ENCODE results near the gene MAP2K5.

The MAP2K5 gene

DNA sequence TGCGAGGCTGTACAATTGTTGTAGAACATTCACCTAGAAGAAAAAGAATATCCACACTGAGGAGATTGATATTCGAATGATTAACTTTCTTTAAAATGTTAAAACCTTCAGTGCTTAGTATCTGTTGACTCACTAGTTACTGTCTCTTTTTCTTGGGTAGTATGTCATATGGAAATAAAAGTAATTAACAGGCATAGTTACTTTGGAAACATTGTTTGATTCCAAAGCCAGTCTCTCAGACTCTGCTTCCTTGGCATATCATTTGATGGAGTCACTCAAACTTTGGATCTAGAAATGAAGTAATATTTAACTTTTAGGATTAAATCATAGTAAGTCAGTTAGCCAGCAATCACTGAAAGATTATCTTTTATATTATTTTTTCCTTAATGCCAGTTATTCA is 63.4 kb downstream of the MAP2K5 start:
- Histone ChIP-seq H3K9ac (ENCODE audit: low read depth, low read length, poor library complexity, severe bottlenecking) (no peak overlapping the region), H3K27me3 (ENCODE audit: insufficient read depth, low read length, poor library complexity, severe bottlenecking) (no peaks in the 10 kb centered on the region), H3K4me2 (ENCODE audit: low read depth, low read length, poor library complexity, severe bottlenecking) (no peak overlapping the region), H3K79me2 (ENCODE audit: insufficient read depth, low read length) (no peaks in the 10 kb centered on the region), H3K36me3 (ENCODE audit: insufficient read depth, low read length) (peaks cover 24% of the 10 kb centered on the region; the same call in 1 of the 2 replicates), H3K4me1 (ENCODE audit: insufficient read depth, low read length, poor library complexity, severe bottlenecking) (no peaks in the 10 kb centered on the region), H3K9me2 (replicated peaks; ENCODE audit: low read depth, low read length) (no peaks in the 10 kb centered on the region), H3K9me3 (ENCODE audit: insufficient read depth, low read depth, low read length) (no peaks in the 10 kb centered on the region), H4K20me1 (ENCODE audit: insufficient read depth, low read length, poor library complexity, severe bottlenecking) (no peaks in the 10 kb centered on the region), H3F3A (ENCODE audit: low read depth) (no peaks in the 10 kb centered on the region), H3K4me3 (ENCODE audit: low read length, poor library complexity, severe bottlenecking) (no peak overlapping the region), H2AFZ (ENCODE audit: low read length) (no peak overlapping the region)
- no peak for TF ChIP-seq EZH2phosphoT487 (IDR thresholded peaks at IDR 0.05; ENCODE audit: borderline replicate concordance)
- TF ChIP-seq, protein P1, sequence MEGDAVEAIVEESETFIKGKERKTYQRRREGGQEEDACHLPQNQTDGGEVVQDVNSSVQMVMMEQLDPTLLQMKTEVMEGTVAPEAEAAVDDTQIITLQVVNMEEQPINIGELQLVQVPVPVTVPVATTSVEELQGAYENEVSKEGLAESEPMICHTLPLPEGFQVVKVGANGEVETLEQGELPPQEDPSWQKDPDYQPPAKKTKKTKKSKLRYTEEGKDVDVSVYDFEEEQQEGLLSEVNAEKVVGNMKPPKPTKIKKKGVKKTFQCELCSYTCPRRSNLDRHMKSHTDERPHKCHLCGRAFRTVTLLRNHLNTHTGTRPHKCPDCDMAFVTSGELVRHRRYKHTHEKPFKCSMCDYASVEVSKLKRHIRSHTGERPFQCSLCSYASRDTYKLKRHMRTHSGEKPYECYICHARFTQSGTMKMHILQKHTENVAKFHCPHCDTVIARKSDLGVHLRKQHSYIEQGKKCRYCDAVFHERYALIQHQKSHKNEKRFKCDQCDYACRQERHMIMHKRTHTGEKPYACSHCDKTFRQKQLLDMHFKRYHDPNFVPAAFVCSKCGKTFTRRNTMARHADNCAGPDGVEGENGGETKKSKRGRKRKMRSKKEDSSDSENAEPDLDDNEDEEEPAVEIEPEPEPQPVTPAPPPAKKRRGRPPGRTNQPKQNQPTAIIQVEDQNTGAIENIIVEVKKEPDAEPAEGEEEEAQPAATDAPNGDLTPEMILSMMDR (conservative IDR thresholded peaks at IDR 0.05; ENCODE audit: low read length): no peak

DNA sequence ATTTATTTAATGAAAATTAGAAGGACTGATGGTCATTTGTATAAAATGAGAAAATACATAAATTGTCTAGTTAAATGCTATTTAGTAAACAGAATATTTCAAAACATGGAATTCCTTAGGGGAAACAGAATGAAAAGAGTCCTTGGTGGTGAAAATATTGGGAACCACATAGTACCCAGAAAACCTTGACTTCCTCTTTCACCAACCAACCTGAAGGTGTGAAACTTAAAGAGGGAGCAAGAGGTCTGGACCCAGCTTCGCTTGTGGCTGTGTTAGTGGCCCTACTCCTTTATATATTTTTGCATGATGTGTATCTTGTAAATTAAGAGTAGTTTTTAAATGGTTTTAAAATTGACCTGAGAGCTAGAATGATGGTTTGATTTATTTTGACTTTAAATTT is 64.2 kb downstream of the MAP2K5 start:
- H3F3A ChIP-seq (ENCODE audit: low read depth): no peaks in the 10 kb centered on the region
- no peaks in the 10 kb centered on the region for H4K20me1 ChIP-seq (ENCODE audit: insufficient read depth, low read length, poor library complexity, severe bottlenecking)
- no peaks in the 10 kb centered on the region for H3K9me3 ChIP-seq (ENCODE audit: insufficient read depth, low read depth, low read length)
- H3K4me2 ChIP-seq (ENCODE audit: low read depth, low read length, poor library complexity, severe bottlenecking): no peak overlapping the region
- H3K4me3 ChIP-seq (ENCODE audit: low read length, poor library complexity, severe bottlenecking): no peak overlapping the region
- H3K9ac ChIP-seq (ENCODE audit: low read depth, low read length, poor library complexity, severe bottlenecking): no peak overlapping the region
- H3K4me1 ChIP-seq (ENCODE audit: insufficient read depth, low read length, poor library complexity, severe bottlenecking): peaks cover 6% of the 10 kb centered on the region
- TF ChIP-seq EZH2phosphoT487 (IDR thresholded peaks at IDR 0.05; ENCODE audit: borderline replicate concordance): no peak
- TF ChIP-seq, protein P1 (conservative IDR thresholded peaks at IDR 0.05; ENCODE audit: low read length): no peak
- peaks cover 17% of the 10 kb centered on the region; the same call in 1 of the 2 replicates for H3K36me3 ChIP-seq (ENCODE audit: insufficient read depth, low read length)
- no peaks in the 10 kb centered on the region for H3K27me3 ChIP-seq (ENCODE audit: insufficient read depth, low read length, poor library complexity, severe bottlenecking)
- no peaks in the 10 kb centered on the region for H3K79me2 ChIP-seq (ENCODE audit: insufficient read depth, low read length)
- no peak overlapping the region for H2AFZ ChIP-seq (ENCODE audit: low read length)
- H3K9me2 ChIP-seq (replicated peaks; ENCODE audit: low read depth, low read length): no peaks in the 10 kb centered on the region

DNA sequence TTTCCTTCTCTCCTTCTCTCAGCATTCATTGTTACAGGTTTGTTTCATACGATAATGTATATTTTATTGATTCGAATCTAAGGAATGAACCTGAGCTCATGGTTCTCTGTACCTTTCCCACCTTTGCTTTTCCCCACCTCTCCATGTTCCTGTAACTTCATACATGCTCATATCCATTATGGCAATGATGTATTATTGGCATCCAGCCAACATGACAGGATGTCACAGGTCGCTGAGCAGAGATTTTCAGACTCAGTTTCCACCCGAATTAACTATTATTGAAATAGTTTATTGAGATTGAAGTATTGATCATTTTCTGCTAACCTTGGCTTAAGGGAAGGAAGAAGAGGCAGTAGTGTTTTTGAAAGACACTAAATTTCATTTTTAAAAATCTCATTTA is 64.8 kb downstream of the MAP2K5 start:
- no peak overlapping the region for H3K4me2 ChIP-seq (ENCODE audit: low read depth, low read length, poor library complexity, severe bottlenecking)
- no peak for TF ChIP-seq EZH2phosphoT487 (IDR thresholded peaks at IDR 0.05; ENCODE audit: borderline replicate concordance)
- TF ChIP-seq, protein P1 (conservative IDR thresholded peaks at IDR 0.05; ENCODE audit: low read length): no peak
- H3K4me3 ChIP-seq (ENCODE audit: low read length, poor library complexity, severe bottlenecking): no peak overlapping the region
- H4K20me1 ChIP-seq (ENCODE audit: insufficient read depth, low read length, poor library complexity, severe bottlenecking): no peaks in the 10 kb centered on the region
- H3K9ac ChIP-seq (ENCODE audit: low read depth, low read length, poor library complexity, severe bottlenecking): no peak overlapping the region
- no peaks in the 10 kb centered on the region for H3K9me2 ChIP-seq (replicated peaks; ENCODE audit: low read depth, low read length)
- H3K79me2 ChIP-seq (ENCODE audit: insufficient read depth, low read length): no peaks in the 10 kb centered on the region
- no peaks in the 10 kb centered on the region for H3K9me3 ChIP-seq (ENCODE audit: insufficient read depth, low read depth, low read length)
- H3F3A ChIP-seq (ENCODE audit: low read depth): no peaks in the 10 kb centered on the region
- H3K4me1 ChIP-seq (ENCODE audit: insufficient read depth, low read length, poor library complexity, severe bottlenecking): peaks cover 10% of the 10 kb centered on the region
- no peak overlapping the region for H2AFZ ChIP-seq (ENCODE audit: low read length)
- H3K36me3 ChIP-seq (ENCODE audit: insufficient read depth, low read length): peaks cover 11% of the 10 kb centered on the region; the same call in 1 of the 2 replicates
- no peaks in the 10 kb centered on the region for H3K27me3 ChIP-seq (ENCODE audit: insufficient read depth, low read length, poor library complexity, severe bottlenecking)
